Activated naive CD8-positive, alpha-beta T cell treated with anti-CD3 and anti-CD28 coated beads for 36 hours (primary cell): ENCODE results near the gene TK2. TPM values are rescaled to one million over a fixed set of nuclear protein-coding genes. Genes with fewer than 3 reads are reported as not detected.
"Not testable (repeated sequence)": the region's sequence is repeated elsewhere in the genome, so short reads cannot be mapped to it uniquely, and the experiment has no call there.

ENCODE experiments used
- DNase-seq: peaks from one replicate; pipeline ENCODE4 v3.0.0; 2021
- H3K27ac Mint-ChIP-seq: one replicate; pipeline ENCODE4 v1.8.0; 2022; ENCODE audit warnings: mild to moderate bottlenecking, moderate library complexity, mixed read lengths
- H3K27me3 Mint-ChIP-seq: one replicate; pipeline ENCODE4 v1.8.0; 2022; ENCODE audit warnings: mild to moderate bottlenecking, mixed read lengths
- H3K36me3 Mint-ChIP-seq: one replicate; pipeline ENCODE4 v1.8.0; 2021; ENCODE audit warnings: mild to moderate bottlenecking, mixed read lengths
- H3K4me1 Mint-ChIP-seq: one replicate; pipeline ENCODE4 v1.8.0; 2021; ENCODE audit warnings: mixed read lengths
- H3K4me3 Mint-ChIP-seq: one replicate; pipeline ENCODE4 v1.8.0; 2022; ENCODE audit warnings: mild to moderate bottlenecking, moderate library complexity, mixed read lengths
- H3K9me3 Mint-ChIP-seq: one replicate; pipeline ENCODE4 v1.8.0; 2022; ENCODE audit warnings: mixed read lengths
- total RNA-seq, 2 experiments: library from RNA; stranded (reverse); gene quantifications; one replicate each; pipeline ENCODE4 v1.2.3, GENCODE V29; 2021

The TK2 gene
- total RNA-seq, 2 experiments from 2014 or later: 5.6 to 6.9 TPM

GRCh38 chr16:66521951-66522771, 27.8 kb downstream of the TK2 start:
- H3K27ac Mint-ChIP-seq: peak overlapping the region; percentile 94
- H3K4me1 Mint-ChIP-seq: peaks cover 72% of the 10 kb centered on the region
- no peaks in the 10 kb centered on the region for H3K27me3 Mint-ChIP-seq
- peaks cover 7% of the 10 kb centered on the region for H3K36me3 Mint-ChIP-seq
- peak; percentile 93 for DNase-seq
- peak overlapping the region; percentile 59 for H3K4me3 Mint-ChIP-seq
- H3K9me3 Mint-ChIP-seq: no peaks in the 10 kb centered on the region

- Mint-ChIP-seq H3K4me1 (peaks cover 78% of the 10 kb centered on the region), H3K27me3 (no peaks in the 10 kb centered on the region), H3K27ac (peak overlapping the region; percentile 94), H3K9me3 (no peaks in the 10 kb centered on the region), H3K4me3 (peak overlapping the region; percentile 59), H3K36me3 (peaks cover 7% of the 10 kb centered on the region)
- DNase-seq: no peak
Observed at GRCh38 chr16:66521252-66521713, 28.6 kb downstream of the TK2 start.

GRCh38 chr16:66520406-66521170, 29.3 kb downstream of the TK2 start:
- Mint-ChIP-seq H3K4me3 (peak overlapping the region; percentile 36), H3K27ac (peak overlapping the region; percentile 38), H3K27me3 (no peaks in the 10 kb centered on the region), H3K36me3 (peaks cover 5% of the 10 kb centered on the region), H3K9me3 (no peaks in the 10 kb centered on the region), H3K4me1 (peaks cover 85% of the 10 kb centered on the region)
- DNase-seq: no peak

- DNase-seq: no peak
- Mint-ChIP-seq H3K36me3 (peaks cover 5% of the 10 kb centered on the region), H3K4me1 (peaks cover 82% of the 10 kb centered on the region), H3K27me3 (no peaks in the 10 kb centered on the region), H3K27ac (no peak overlapping the region), H3K9me3 (no peaks in the 10 kb centered on the region), H3K4me3 (no peak overlapping the region)
Observed at GRCh38 chr16:66519482-66520373, 30.2 kb downstream of the TK2 start.

GRCh38 chr16:66517586-66518263, 32.2 kb downstream of the TK2 start:
- no peak for DNase-seq
- Mint-ChIP-seq H3K27me3 (no peaks in the 10 kb centered on the region), H3K36me3 (peaks cover 2% of the 10 kb centered on the region), H3K4me1 (peaks cover 64% of the 10 kb centered on the region), H3K4me3 (peak overlapping the region; percentile 72), H3K9me3 (no peaks in the 10 kb centered on the region), H3K27ac (peak overlapping the region; percentile 93)

- Mint-ChIP-seq H3K4me1 (peaks cover 57% of the 10 kb centered on the region), H3K27me3 (no peaks in the 10 kb centered on the region), H3K9me3 (no peaks in the 10 kb centered on the region), H3K36me3 (no peaks in the 10 kb centered on the region), H3K4me3 (peak overlapping the region; percentile 72), H3K27ac (peak overlapping the region; percentile 93)
- DNase-seq: peak; percentile 80
Observed at GRCh38 chr16:66516808-66517585, 32.9 kb downstream of the TK2 start.

GRCh38 chr16:66516509-66516807, 33.5 kb downstream of the TK2 start:
- H3K36me3 Mint-ChIP-seq: no peaks in the 10 kb centered on the region
- H3K27me3 Mint-ChIP-seq: no peaks in the 10 kb centered on the region
- DNase-seq: no peak
- peak overlapping the region; percentile 93 for H3K27ac Mint-ChIP-seq
- H3K4me1 Mint-ChIP-seq: peaks cover 51% of the 10 kb centered on the region
- H3K4me3 Mint-ChIP-seq: peak overlapping the region; percentile 72
- H3K9me3 Mint-ChIP-seq: no peaks in the 10 kb centered on the region

- peak overlapping the region; percentile 93 for H3K27ac Mint-ChIP-seq
- peaks cover 45% of the 10 kb centered on the region for H3K4me1 Mint-ChIP-seq
- DNase-seq: no peak
- peak overlapping the region; percentile 72 for H3K4me3 Mint-ChIP-seq
- H3K9me3 Mint-ChIP-seq: no peaks in the 10 kb centered on the region
- H3K36me3 Mint-ChIP-seq: no peaks in the 10 kb centered on the region
- no peaks in the 10 kb centered on the region for H3K27me3 Mint-ChIP-seq
Observed at GRCh38 chr16:66515596-66516508, 34.1 kb downstream of the TK2 start.

- H3K27me3 Mint-ChIP-seq, H3K27ac Mint-ChIP-seq, H3K36me3 Mint-ChIP-seq, H3K9me3 Mint-ChIP-seq, DNase-seq, H3K4me3 Mint-ChIP-seq: not testable (repeated sequence)
- peaks cover 37% of the 10 kb centered on the region for H3K4me1 Mint-ChIP-seq
Observed at GRCh38 chr16:66514980-66515595, 34.8 kb downstream of the TK2 start.

- H3K4me1 Mint-ChIP-seq: peaks cover 33% of the 10 kb centered on the region
- not testable (repeated sequence) for H3K27ac Mint-ChIP-seq, H3K9me3 Mint-ChIP-seq, H3K27me3 Mint-ChIP-seq, DNase-seq, H3K36me3 Mint-ChIP-seq, H3K4me3 Mint-ChIP-seq
Observed at GRCh38 chr16:66514391-66514790, 35.5 kb downstream of the TK2 start.

GRCh38 chr16:66513111-66513723, 36.7 kb downstream of the TK2 start:
- H3K9me3 Mint-ChIP-seq: no peaks in the 10 kb centered on the region
- no peak overlapping the region for H3K4me3 Mint-ChIP-seq

GRCh38 chr16:66512272-66513110, 37.4 kb downstream of the TK2 start:
- Mint-ChIP-seq H3K36me3 (no peaks in the 10 kb centered on the region), H3K4me1 (peaks cover 27% of the 10 kb centered on the region), H3K27me3 (no peaks in the 10 kb centered on the region), H3K4me3 (no peak overlapping the region), H3K27ac (no peak overlapping the region), H3K9me3 (no peaks in the 10 kb centered on the region)
- DNase-seq: no peak

More at GRCh38 chr16:66513111-66513723, 36.7 kb downstream of the TK2 start:
- Mint-ChIP-seq H3K4me1 (peaks cover 32% of the 10 kb centered on the region), H3K36me3 (no peaks in the 10 kb centered on the region), H3K27me3 (no peaks in the 10 kb centered on the region), H3K27ac (no peak overlapping the region)
- no peak for DNase-seq
